Epidermal melanocyte (primary cell): ENCODE data around the gene SNX8.
"Not testable (repeated sequence)": the region's sequence is repeated elsewhere in the genome, so short reads cannot be mapped to it uniquely, and the experiment has no call there.

Source experiments
- DNase-seq: peaks from one replicate; pipeline ENCODE4 v3.0.0; 2011; ENCODE audit warnings: low spot score; ENCODE audit not compliant: insufficient read length

Gene SNX8

DNA sequence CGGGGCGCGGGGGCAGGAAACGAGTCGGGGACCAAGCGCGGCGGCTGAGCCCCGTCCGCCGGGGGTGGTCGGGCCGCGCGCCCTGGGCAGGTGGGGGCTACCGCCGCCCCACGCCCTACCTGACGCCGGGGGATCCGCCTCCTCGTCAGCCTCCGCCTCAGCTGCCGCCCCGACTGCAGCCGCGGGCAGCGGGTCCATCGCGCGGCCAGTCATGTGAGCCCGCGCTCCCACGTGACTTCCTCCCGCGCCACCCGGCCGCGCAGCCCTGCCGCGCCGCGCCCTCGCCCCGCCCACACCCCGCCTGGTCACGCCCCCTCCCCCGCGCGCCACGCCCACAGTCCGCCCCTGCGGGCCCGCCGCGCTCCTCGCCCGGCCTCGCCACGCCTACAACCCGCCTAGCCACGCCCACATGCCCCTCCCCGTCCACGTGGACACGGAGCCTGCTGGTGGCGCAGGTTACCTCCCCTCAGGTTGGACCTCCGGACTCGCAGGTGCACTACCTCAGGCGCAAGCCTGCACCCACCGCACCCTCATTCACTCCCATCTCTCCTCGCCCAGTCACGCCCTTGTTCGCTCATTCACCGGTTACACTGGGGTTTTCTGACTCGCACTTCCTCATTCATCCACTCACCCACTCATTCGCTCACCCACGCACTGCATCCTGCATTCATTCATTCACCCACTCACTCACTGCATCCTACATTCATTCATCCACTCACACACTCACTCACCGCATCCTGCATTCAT, at the start of gene SNX8:
SNX8 (minus strand) TSS at position 233 of the 747 bp plus-strand sequence; CDS start at position 213, 20 bp downstream.
- peak; percentile 95 for DNase-seq

- no peak for DNase-seq
Measured at GRCh38 chr7:2362385-2363088, 48.3 kb upstream of the SNX8 start.

GRCh38 chr7:2360796-2361195, 46.6 kb upstream of the SNX8 start:
- DNase-seq, result no peak

GRCh38 chr7:2359610-2360009, 45.4 kb upstream of the SNX8 start:
- DNase-seq, result no peak

DNA sequence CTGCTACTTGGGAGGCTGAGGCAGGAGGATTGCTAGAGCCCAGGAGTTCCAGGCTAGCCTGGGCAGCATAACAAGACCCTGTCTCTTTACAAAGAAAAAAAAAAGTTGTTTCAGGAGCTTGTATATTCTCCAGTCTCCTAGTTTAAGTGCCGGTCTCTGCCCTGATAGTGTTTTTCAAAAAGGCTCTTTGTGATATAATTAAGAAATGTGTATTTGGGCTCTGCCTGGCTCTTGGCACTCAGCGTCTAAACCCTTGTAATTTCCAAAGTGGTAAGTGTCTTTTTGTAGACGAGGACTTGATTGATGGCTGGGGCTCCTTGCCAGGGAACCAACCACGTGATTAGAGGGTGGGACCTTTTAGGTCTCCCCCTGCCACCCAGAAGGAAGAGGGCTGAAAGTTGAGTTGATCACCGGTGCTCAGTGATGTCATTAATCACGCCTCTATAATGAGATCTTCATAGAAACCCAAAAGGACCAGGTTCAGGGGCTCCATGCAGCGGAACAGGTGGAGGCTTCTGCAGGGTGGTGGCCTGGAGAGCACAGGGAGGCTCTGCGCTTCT, 44.8 kb upstream of the SNX8 start:
- DNase-seq, result no peak

- no peak for DNase-seq
Measured at GRCh38 chr7:2357571-2357970, 43.3 kb upstream of the SNX8 start.

GRCh38 chr7:2357165-2357564, 42.9 kb upstream of the SNX8 start:
- no peak for DNase-seq

- DNase-seq, result no peak
Measured at GRCh38 chr7:2355705-2356008, 41.4 kb upstream of the SNX8 start.

DNA sequence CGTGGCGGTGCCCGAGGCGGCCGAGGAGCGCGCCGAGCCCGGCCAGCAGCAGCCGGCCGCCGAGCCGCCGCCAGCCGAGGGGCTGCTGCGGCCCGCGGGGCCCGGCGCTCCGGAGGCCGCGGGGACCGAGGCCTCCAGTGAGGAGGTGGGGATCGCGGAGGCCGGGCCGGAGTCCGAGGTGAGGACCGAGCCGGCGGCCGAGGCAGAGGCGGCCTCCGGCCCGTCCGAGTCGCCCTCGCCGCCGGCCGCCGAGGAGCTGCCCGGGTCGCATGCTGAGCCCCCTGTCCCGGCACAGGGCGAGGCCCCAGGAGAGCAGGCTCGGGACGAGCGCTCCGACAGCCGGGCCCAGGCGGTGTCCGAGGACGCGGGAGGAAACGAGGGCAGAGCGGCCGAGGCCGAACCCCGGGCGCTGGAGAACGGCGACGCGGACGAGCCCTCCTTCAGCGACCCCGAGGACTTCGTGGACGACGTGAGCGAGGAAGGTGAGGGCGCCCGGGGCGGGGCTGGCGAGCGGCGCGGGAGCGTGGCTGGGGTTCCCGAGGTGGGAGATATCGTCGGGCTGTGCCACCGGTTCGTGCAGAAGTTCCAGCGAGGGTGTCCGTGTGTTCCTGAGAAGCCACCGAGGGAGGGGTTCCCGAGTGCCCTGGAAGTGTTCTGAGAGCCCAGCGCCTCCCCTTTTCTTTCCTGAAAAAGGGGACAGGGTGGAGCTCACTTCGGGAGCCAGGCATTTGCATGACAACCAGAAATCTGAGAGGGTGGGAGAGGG, 40.9 kb upstream of the SNX8 start:
- no peak for DNase-seq

GRCh38 chr7:2354186-2354938, 40.1 kb upstream of the SNX8 start, which contains the start of gene EIF3B:
Gene EIF3B, plus strand, starts transcription at chr7:2354827. Its CDS starts 95 bp downstream, at chr7:2354922.
- peak; percentile 89 for DNase-seq

GRCh38 chr7:2353936-2354185, 39.6 kb upstream of the SNX8 start:
- peak; percentile 93 for DNase-seq

DNA sequence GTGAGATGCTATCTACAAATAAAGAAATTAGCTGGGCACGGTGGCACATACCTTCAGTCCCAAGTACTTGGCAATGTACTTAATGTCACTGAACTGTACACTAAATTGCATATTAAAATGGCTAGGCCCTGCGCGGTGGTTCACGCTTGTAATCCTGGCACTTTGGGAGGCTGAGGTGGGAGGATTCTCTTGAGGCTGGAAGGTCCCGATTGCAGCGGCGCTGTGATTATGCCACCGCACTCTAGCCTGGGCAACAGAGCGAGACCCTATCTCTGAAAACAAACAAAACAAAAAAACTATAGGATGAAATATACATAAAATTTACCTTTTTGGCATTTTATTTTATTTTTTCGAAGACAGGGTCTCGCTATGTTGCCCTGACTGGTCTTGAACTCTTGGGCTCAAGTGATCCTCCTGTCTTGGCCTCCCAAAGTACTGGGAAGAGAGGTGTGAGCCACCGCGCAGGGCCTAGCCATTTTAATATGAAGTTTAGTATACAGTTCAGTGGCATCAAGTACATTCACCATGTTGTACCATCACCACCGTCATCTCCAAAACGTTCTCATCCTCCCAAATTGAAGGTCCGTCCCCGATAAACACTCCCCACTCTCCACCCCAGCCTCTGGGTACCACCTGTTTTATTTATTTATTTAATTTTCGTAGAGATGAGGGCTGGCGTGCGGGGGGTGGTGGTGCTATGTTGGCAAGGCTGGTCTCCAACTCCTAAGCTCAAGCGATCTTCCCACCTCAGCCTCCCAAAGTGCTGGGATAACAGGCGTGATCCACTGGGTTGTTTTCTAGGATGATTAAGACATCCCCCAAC, 39.1 kb upstream of the SNX8 start:
- no peak for DNase-seq

DNA sequence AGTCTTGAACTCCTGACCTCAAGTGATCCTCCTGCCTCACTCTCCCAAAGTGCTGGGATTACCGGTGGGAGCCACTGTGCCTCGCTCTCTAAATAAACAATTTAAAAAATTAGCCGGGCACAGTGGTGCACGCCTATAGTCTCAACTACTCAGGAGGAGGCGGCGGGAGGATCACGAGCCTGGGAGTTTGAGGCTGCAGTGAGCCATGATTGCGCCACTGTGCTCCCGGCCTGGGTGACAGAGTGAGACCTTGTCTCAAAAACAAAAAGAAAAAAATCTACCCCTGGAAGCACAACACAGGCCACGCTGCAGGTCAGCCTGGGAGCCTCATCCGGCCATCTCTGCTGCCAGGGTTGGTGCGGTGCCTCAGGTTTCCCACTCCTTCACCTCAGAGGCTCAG, 36.6 kb upstream of the SNX8 start:
- DNase-seq, result no peak

DNA sequence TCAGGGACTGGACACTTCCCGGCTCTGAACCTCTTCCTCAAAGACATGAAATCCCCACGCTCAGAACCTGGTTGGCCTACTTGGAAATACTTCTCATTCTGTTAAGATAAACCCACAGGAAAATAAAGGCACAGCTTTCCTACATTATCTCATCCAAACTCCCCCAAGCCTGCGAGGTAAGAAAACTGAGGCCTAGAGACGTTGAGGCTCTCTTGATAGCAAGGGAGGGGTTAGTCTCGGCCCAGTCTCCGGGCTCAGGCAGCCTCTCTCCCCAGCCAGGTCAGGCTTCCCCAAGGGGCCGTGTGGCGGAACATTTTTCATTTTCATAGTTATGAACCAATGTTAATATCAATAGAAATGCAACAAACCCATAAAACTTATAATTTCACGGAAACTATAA, 35.8 kb upstream of the SNX8 start:
- no peak for DNase-seq

- not testable (repeated sequence) for DNase-seq
Measured at GRCh38 chr7:2347351-2348063, 33.3 kb upstream of the SNX8 start.

DNA sequence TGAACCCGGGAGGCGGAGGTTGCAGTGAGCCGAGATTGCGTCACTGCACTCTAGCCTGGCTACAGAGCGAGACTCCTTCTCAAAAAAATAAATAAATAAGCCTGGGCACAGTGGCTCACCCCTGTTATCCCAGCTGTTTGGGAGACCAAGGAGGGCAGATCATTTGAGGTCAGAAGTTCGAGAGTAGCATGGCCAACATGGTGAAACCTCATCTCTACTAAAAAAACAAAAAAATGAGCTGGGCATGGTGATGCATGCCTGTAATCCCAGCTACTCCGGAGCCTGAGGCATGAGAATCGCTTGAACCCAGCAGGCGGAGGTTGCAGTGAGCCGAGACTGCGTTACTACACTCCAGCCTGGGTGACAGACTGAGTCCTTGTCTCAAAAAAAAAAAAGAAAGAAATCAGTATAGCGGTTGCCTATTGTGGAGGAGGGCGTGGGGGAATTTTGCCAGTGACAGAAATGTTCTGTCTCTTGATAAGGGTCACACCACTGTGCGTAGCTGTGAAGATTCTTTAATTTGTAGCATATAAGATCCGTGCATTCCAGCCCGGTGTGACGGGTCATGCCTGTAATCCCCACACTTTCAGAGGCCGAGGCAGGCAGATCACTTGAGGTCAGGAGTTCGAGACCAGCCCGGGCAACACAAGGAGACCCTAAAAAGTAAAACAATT, 22.5 kb upstream of the SNX8 start:
- no peak for DNase-seq

- not testable (repeated sequence) for DNase-seq
Measured at GRCh38 chr7:2332606-2333231, 18.5 kb upstream of the SNX8 start.

GRCh38 chr7:2331707-2332106, 17.5 kb upstream of the SNX8 start:
- DNase-seq, result no peak

DNA sequence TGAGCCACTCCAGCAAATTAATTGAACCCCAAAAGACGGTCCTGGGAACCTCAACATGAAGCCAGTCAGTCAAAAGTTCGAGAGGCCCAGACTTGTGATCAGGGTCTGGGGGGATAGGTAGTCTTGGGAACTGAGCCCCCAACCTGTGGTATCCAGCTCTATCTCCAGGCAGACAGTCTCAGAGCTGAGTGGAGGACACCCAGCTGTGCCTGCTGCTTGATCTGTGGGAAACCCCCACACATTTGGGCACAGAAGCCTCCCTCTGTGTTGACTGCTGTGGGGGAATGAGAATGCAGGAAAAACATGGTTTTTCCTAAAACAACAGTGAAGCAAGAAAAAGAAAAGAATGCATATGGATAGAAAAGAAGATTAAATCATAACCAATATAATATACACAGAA, 16.3 kb upstream of the SNX8 start:
- no peak for DNase-seq
